SU-DHL-6 (cell line): ENCODE measurements around the gene RAP1GDS1.

Experiments used
- H2AFZ ChIP-seq: fragments of 200-600 bp; sonication (generic); 2 replicates; pipeline ENCODE4 v1.6.1; 2014; ENCODE audit warnings: low read depth, mild to moderate bottlenecking, moderate library complexity, mixed read lengths, antibody characterized with exemption, low read length; ENCODE audit not compliant: severe bottlenecking
- H3F3A ChIP-seq: fragments of 200-600 bp; shearing (Covaris generic); 2 replicates; pipeline ENCODE4 v1.6.0; 2016; ENCODE audit warnings: antibody characterized with exemption, mild to moderate bottlenecking; ENCODE audit not compliant: insufficient read depth
- H3K27ac ChIP-seq: fragments of 200-600 bp; sonication (generic); 2 replicates; pipeline ENCODE4 v1.5.1; 2016; ENCODE audit warnings: low read depth, mild to moderate bottlenecking, low read length, moderate library complexity, mixed read lengths
- H3K27me3 ChIP-seq: fragments of 200-600 bp; sonication (generic), shearing (Covaris generic); 2 replicates; pipeline ENCODE4 v1.6.0; 2014; ENCODE audit warnings: mild to moderate bottlenecking, low read length
- H3K36me3 ChIP-seq: fragments of 200-600 bp; sonication (generic); 2 replicates; pipeline ENCODE4 v1.6.1; 2014; ENCODE audit warnings: mild to moderate bottlenecking, low read length, mixed read lengths
- H3K4me2 ChIP-seq: fragments of 300-600, 200-600 bp; shearing (Covaris generic), sonication (generic); 2 replicates; pipeline ENCODE4 v1.6.0; 2014; ENCODE audit warnings: low read length, low read depth, mild to moderate bottlenecking; ENCODE audit not compliant: poor library complexity, severe bottlenecking
- H3K4me3 ChIP-seq: fragments of 200-600 bp; sonication (generic); 2 replicates; pipeline ENCODE4 v1.5.1; 2014; ENCODE audit warnings: antibody characterized with exemption, low read length, mild to moderate bottlenecking, mixed read lengths; ENCODE audit not compliant: insufficient read depth, poor library complexity, severe bottlenecking
- H3K79me2 ChIP-seq: fragments of 200-600 bp; sonication (generic); 2 replicates; pipeline ENCODE4 v1.6.1; 2014; ENCODE audit warnings: mild to moderate bottlenecking, low read length, moderate library complexity; ENCODE audit not compliant: insufficient read depth
- H3K9ac ChIP-seq: fragments of 200-600 bp; sonication (generic); 2 replicates; pipeline ENCODE4 v1.7.0; 2014; ENCODE audit warnings: mild to moderate bottlenecking, low read length
- H3K9me2 ChIP-seq: fragments of 200-600 bp; sonication (generic); replicated peaks from 2 replicates; pipeline ENCODE4 v1.6.1; 2014; ENCODE audit warnings: low read length; ENCODE audit not compliant: insufficient read depth
- H3K9me3 ChIP-seq: fragments of 200-600 bp; sonication (generic); 2 replicates; pipeline ENCODE4 v1.6.1; 2014; ENCODE audit warnings: low read length, mixed read lengths; ENCODE audit not compliant: insufficient read depth
- H4K20me1 ChIP-seq: fragments of 200-600 bp; sonication (generic); 2 replicates; pipeline ENCODE4 v1.6.1; 2014; ENCODE audit warnings: low read depth, mild to moderate bottlenecking, antibody characterized with exemption, low read length, moderate library complexity, mixed read lengths
- CTCF ChIP-seq: fragments of 200-600 bp; sonication (generic); IDR thresholded peaks from one replicate; pipeline ENCODE4 v1.5.1; 2017; ENCODE audit warnings: antibody characterized with exemption, mild to moderate bottlenecking, low read length, moderate library complexity; ENCODE audit not compliant: insufficient read depth, poor library complexity, severe bottlenecking
- EZH2phosphoT487 ChIP-seq: fragments of 200-600 bp; sonication (generic), shearing (Covaris generic); conservative IDR thresholded peaks from 2 replicates; pipeline ENCODE4 v1.6.1; 2018; ENCODE audit warnings: mild to moderate bottlenecking, antibody characterized with exemption, low read length, moderate library complexity, mixed read lengths

RAP1GDS1 gene

DNA sequence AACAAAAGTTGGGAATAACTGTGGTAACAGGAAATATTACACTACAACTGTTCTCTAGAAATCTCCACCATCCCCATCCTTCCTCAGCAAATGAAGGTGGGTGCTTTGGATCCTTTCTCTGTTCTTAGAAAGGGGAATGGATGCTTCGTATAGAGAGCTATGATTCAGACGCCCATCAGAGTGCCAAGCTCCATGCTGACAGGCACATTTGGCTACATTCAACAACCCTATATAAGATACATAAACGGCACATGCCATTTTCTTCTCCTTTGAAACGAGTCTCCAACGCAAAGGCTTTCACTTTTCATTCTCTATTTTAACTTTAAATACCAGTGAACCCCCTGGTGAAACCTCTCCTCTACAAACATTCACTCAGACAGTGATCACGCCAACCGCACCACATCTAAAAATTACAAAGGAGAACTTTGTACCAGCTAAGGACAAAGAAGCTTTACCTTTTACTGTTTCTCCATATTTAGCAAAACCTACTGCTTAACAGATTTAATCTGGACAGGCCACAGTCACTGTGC is 224.7 kb downstream of the RAP1GDS1 start:
- Histone ChIP-seq H3K4me2 (no peak overlapping the region), H3K9me2 (no peaks in the 10 kb centered on the region), H3F3A (no peaks in the 10 kb centered on the region), H2AFZ (no peak overlapping the region), H3K27me3 (no peaks in the 10 kb centered on the region), H4K20me1 (no peaks in the 10 kb centered on the region), H3K9me3 (no peaks in the 10 kb centered on the region), H3K27ac (no peak overlapping the region), H3K79me2 (no peaks in the 10 kb centered on the region), H3K36me3 (no peaks in the 10 kb centered on the region), H3K4me3 (no peak overlapping the region), H3K9ac (no peak overlapping the region)
- TF ChIP-seq CTCF (no peak), EZH2phosphoT487 (no peak)

GRCh38 chr4:98490251-98490650 is 229.1 kb downstream of the RAP1GDS1 start:
- Histone ChIP-seq H3K9me3 (no peaks in the 10 kb centered on the region), H3K9me2 (no peaks in the 10 kb centered on the region), H3K36me3 (no peaks in the 10 kb centered on the region), H3K27ac (no peak overlapping the region), H3K9ac (no peak overlapping the region), H3F3A (no peaks in the 10 kb centered on the region), H2AFZ (no peak overlapping the region), H3K4me2 (no peak overlapping the region), H3K27me3 (no peaks in the 10 kb centered on the region), H3K79me2 (no peaks in the 10 kb centered on the region), H4K20me1 (no peaks in the 10 kb centered on the region), H3K4me3 (no peak overlapping the region)
- TF ChIP-seq EZH2phosphoT487 (no peak), CTCF (no peak)

DNA sequence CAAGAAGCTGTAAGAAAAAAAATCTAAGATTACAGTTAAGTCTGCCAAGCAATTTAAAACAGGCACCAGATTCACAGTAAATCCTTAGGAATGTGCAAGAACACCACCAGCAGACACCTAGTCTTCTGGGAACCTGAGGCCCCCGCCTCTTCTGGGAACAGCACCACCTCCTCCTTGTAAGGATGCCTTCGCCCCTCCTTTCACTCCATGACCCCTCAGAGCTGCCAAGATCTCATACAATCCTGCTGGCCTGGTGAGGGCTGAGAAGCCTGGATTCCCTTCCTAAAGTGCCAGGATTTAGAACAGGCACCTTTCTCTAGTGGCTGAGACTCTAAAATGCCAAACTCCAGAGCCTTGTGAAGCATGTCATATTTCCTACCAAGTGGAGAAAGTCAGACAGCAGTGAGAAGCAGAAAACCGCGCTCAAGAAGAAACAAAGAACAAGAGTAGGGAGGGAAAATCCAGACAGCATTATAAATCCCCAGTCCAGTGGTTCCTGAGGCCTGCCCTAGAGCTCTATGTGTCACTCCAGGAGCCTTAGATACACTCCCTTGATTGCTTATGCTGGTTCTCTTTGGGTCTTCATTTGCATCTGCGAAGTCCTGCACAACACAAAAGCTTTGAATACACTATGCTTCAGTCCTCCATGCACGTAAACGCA is 230.8 kb downstream of the RAP1GDS1 start:
- Histone ChIP-seq H3K9ac (no peak overlapping the region), H3F3A (no peaks in the 10 kb centered on the region), H3K9me2 (no peaks in the 10 kb centered on the region), H3K36me3 (no peaks in the 10 kb centered on the region), H3K79me2 (no peaks in the 10 kb centered on the region), H2AFZ (no peak overlapping the region), H3K27me3 (no peaks in the 10 kb centered on the region), H3K27ac (no peak overlapping the region), H3K9me3 (no peaks in the 10 kb centered on the region), H3K4me3 (no peak overlapping the region), H4K20me1 (no peaks in the 10 kb centered on the region), H3K4me2 (no peak overlapping the region)
- TF ChIP-seq CTCF = no peak
- no peak for TF ChIP-seq EZH2phosphoT487
